PC-3 (cell line): Measurements from ENCODE around the gene CAPN5.

Source experiments
- CTCF ChIP-seq: fragments of 300-600 bp; sonication (generic); conservative IDR thresholded peaks from 2 replicates; pipeline ENCODE4 v1.5.1; 2017; ENCODE audit warnings: antibody characterized with exemption, low read depth, mild to moderate bottlenecking, low read length
- EZH2 ChIP-seq: fragments of 300-600 bp; sonication (generic); IDR thresholded peaks from one replicate; pipeline ENCODE4 v1.6.1; 2017; ENCODE audit warnings: antibody characterized with exemption, mild to moderate bottlenecking, low read length; ENCODE audit not compliant: unreplicated experiment
- EZH2phosphoT487 ChIP-seq: fragments of 300-600 bp; sonication (generic); IDR thresholded peaks from 2 replicates; pipeline ENCODE4 v1.6.1; 2018; ENCODE audit warnings: mild to moderate bottlenecking, antibody characterized with exemption, low read length, borderline replicate concordance

- TF ChIP-seq CTCF (no peak), EZH2 (no peak), EZH2phosphoT487 (no peak)
Observed at GRCh38 chr11:77051511-77051910, 15.3 kb upstream of the CAPN5 start.
